GM18951 (cell line): ENCODE data around the gene RAPH1.
"Not testable (repeated sequence)": the region's sequence is repeated elsewhere in the genome, so short reads cannot be mapped to it uniquely, and the experiment has no call there.

Experiments used
- POLR2A ChIP-seq: IDR thresholded peaks from 4 replicates; pipeline ENCODE4 v1.6.1; 2011; ENCODE audit warnings: mild to moderate bottlenecking; ENCODE audit not compliant: insufficient read length, insufficient read depth; ENCODE audit errors: extremely low read depth
- in situ Hi-C: fragments of 300-500 bp; cut with MboI; formaldehyde crosslinking; loops from one replicate; pipeline ENCODE4 v1.12.0; 2022; ENCODE audit warnings: low sequenced_read_pairs, mixed read lengths, inconsistent platforms; ENCODE audit not compliant: unreplicated experiment

The RAPH1 gene

GRCh38 chr2:203450561-203450960 lies 84.5 kb downstream of the RAPH1 start:
- in situ Hi-C loops = loop anchor here (25.0 kb wide), 1 partner anchor 863 kb away; no protein-coding TSS in a partner anchor
- no peak for TF ChIP-seq POLR2A

DNA sequence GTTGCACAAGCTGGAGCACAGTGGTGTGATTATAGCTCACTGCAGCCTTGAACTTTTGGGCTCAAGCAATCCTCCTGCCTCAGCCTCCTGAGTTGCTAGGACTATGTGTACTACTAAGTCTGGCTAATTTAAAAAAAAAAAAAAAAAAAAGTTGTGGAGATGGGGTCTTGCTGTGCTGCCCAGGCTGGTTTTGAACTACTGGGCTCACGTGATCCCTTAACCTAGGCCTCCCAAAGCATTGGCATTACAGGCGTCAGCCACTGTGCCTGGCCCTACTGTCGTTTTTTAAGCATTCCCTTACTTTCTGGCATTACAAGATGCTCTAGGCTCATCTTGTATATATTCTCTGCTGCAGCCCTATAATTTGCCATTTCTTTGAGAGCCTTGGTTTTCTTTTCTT lies 88.3 kb downstream of the RAPH1 start:
- in situ Hi-C loops = no loop called here
- TF ChIP-seq POLR2A = no peak

GRCh38 chr2:203446071-203446481 lies 89.0 kb downstream of the RAPH1 start:
- in situ Hi-C loops = no loop called here
- TF ChIP-seq POLR2A = no peak

GRCh38 chr2:203444738-203445137 lies 90.4 kb downstream of the RAPH1 start:
- TF ChIP-seq POLR2A = no peak
- in situ Hi-C loops = no loop called here

DNA sequence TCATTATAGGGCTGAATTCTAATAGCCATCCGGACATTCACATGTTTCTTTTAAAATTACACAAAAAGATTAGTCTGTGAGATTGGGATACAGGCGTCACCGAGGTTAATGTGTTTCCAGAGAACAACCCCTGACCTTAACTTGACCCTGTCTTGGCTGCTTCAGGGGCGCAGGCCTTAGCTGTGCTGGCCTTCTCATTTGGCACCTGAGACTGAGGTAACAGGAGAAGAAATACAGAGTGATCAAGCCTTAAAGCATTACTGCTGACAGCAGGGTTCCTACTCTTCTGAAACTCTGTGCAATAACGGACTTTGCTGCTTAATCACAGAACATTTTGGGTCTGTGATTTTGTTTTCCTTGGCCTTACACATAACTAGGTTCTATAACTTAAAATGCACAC lies 92.6 kb downstream of the RAPH1 start:
- in situ Hi-C loops = no loop called here
- no peak for TF ChIP-seq POLR2A

GRCh38 chr2:203441463-203441862 lies 93.6 kb downstream of the RAPH1 start:
- TF ChIP-seq POLR2A = no peak
- in situ Hi-C loops = no loop called here

DNA sequence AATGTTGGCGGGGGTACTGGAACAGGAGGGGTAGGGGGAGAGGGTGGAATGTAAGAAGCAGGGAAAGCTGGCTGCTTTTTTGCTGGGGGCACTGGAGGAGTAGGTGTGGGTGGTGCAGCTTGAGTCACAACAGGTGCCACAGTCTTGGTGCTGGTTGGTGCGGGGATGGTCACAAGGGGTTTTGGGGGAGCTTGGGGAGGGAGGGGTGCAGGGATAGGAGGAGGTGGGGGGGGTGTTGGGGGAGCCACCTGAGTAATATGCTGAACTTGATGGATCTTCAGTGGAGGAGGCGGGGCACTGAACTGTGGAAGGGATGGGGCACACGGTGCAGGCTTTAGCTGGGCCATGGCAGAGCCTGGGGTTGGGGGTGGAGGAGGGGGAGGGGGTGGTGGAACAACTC lies 94.4 kb downstream of the RAPH1 start:
- in situ Hi-C loops = no loop called here

DNA sequence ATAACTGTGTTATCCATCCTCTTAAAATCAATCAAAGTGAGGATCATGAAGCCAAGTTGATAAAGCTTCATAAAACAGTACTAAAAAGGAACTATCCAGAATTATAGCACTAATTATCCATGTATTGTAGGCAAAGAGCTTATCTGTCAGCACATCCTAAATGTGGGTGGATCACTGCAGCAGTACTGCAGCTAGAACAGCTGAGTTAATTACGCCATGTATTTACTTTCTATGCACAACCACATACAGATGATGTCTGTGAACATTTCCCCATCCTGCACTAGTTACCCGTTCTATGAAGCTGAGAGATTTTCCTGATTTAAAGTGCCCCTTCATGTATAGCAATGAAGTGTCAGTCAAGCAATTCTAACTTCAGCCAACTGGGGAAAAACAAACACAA lies 96.6 kb downstream of the RAPH1 start:
- in situ Hi-C loops = no loop called here

More for the DNA sequence above, 94.4 kb downstream of the RAPH1 start:
- TF ChIP-seq POLR2A = no peak

GRCh38 chr2:203437511-203437910 lies 97.6 kb downstream of the RAPH1 start:
- TF ChIP-seq POLR2A = no peak
- in situ Hi-C loops = no loop called here

More for the DNA sequence above, 96.6 kb downstream of the RAPH1 start:
- no peak for TF ChIP-seq POLR2A

- TF ChIP-seq POLR2A = no peak
Observed at GRCh38 chr2:203436496-203436895, 98.6 kb downstream of the RAPH1 start.

DNA sequence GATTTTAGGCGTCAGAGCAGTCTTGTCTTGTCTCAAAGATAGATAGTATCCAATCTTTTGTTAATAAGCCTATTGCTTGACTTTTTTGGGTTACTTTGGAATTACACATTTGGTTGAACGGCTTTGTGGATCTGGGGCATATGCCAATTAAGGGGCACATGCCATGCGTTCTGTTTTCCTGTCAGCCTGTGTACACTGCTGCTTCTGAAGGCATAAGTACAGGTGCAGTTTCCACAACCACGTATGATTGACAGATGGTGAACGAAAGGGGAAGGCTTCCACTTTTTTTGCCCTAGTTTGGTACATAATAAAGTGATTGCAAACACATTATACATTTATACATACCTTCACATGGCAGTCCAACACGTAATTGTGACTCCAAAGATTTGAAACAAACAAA lies 102.3 kb downstream of the RAPH1 start:
- no peak for TF ChIP-seq POLR2A
- in situ Hi-C loops = no loop called here

More at GRCh38 chr2:203436496-203436895, 98.6 kb downstream of the RAPH1 start:
- in situ Hi-C loops = no loop called here

DNA sequence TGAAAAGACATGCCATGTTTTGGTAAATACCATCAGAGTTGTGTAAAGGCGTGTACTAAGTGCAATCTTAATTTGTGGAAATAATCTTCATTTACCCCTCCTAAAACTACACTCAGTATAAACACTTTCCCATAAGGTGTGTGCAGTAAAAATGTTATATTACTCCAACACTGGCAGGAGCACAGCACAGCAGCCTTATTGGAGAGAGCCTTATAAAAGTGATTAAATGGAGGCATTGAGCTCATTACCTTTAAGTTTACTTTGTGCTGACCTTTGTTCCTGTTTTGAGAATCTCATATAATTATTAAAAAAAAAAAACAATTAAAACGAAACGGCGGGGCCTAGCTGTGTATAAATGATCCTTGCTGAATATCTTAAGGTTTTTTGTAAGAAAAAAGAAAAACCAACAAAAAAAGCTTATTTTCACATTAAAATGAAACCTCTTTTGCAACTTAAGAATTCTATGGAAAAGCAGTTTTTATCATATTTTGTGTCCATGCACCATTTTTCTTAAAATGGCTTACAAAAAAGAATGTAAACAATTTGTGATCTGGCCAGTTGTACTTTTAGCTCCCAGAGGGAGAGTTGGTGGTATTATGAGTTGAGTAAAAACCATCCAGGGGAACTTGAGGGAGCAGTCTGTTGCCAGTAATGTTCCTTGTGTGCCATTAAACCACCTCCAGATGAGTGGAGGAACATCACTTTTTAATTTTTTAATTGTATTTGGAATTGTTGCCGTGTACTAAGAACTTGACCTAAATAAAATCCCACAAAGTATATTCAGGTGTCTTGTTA lies 103.5 kb downstream of the RAPH1 start:
- in situ Hi-C loops = no loop called here
- TF ChIP-seq POLR2A = no peak

GRCh38 chr2:203429643-203430042 lies 105.5 kb downstream of the RAPH1 start:
- in situ Hi-C loops = not testable (repeated sequence)

GRCh38 chr2:203427061-203427460 lies 108.0 kb downstream of the RAPH1 start:
- in situ Hi-C loops = no loop called here
- TF ChIP-seq POLR2A = no peak
